ENCODE results near the gene MDGA2.

GRCh38 chr14:47179906-47180305 is 495.5 kb downstream of the MDGA2 start:
- TF ChIP-seq CTCF (IDR thresholded peaks at IDR 0.05) = no peak
- TF ChIP-seq POLR2A (IDR thresholded peaks at IDR 0.05) = no peak

All from upper lobe of left lung (tissue), 4 donors.